Lung (tissue), 12 donors: ENCODE results near the gene HPSE2. TPM values are rescaled to one million over a fixed set of nuclear protein-coding genes. Genes with fewer than 3 reads are reported as not detected.

Source experiments
- ATAC-seq: fragments of 200-7000 bp; cut with Tn5 transposase; one replicate; pipeline ENCODE4 v1.9.1; 2020; ENCODE audit warnings: moderate number of reproducible peaks; ENCODE audit not compliant: insufficient read depth, low FRiP score
- DNase-seq, 3 donors: peaks; one replicate each; pipeline ENCODE4 v3.0.0-alpha.2; 2013 to 2017
- H3K27ac ChIP-seq, 2 donors: one replicate each; pipeline ENCODE4 v1.5.1; 2013; ENCODE audit warnings: mild to moderate bottlenecking in 2 of 2, moderate library complexity in 2 of 2, control low read depth in 1 of 2, inconsistent platforms in 1 of 2, low read depth in 1 of 2, low read length in 1 of 2
- H3K27me3 ChIP-seq, 3 donors: one replicate each; pipeline ENCODE4 v1.5.1; 2013; ENCODE audit warnings: low read length in 2 of 3; ENCODE audit not compliant: control insufficient read depth in 3 of 3, insufficient read depth in 3 of 3
- H3K36me3 ChIP-seq, 4 donors: one replicate each; pipeline ENCODE4 v1.5.1; 2013; ENCODE audit warnings: low read length in 4 of 4, mild to moderate bottlenecking in 1 of 4, moderate library complexity in 1 of 4; ENCODE audit not compliant: control insufficient read depth in 4 of 4, insufficient read depth in 4 of 4
- H3K4me1 ChIP-seq, 5 donors: one replicate each; pipeline ENCODE4 v1.5.1; 2013; ENCODE audit warnings: low read length in 5 of 5, mild to moderate bottlenecking in 2 of 5, moderate library complexity in 1 of 5; ENCODE audit not compliant: control insufficient read depth in 5 of 5, insufficient read depth in 5 of 5
- H3K4me3 ChIP-seq: one replicate; pipeline ENCODE4 v1.5.1; 2013; ENCODE audit warnings: mild to moderate bottlenecking, control low read depth, moderate library complexity
- H3K9ac ChIP-seq, 2 donors: one replicate each; pipeline ENCODE4 v1.5.1; 2013; ENCODE audit warnings: low read length in 2 of 2, control low read depth in 1 of 2; ENCODE audit not compliant: insufficient read depth in 1 of 2
- H3K9me3 ChIP-seq, 4 donors: one replicate each; pipeline ENCODE4 v1.5.1; 2013; ENCODE audit warnings: low read length in 3 of 4, mild to moderate bottlenecking in 1 of 4, moderate library complexity in 1 of 4; ENCODE audit not compliant: control insufficient read depth in 4 of 4, insufficient read depth in 3 of 4
- CTCF ChIP-seq: IDR thresholded peaks from 2 replicates; pipeline ENCODE4 v1.5.1; 2012; ENCODE audit warnings: mild to moderate bottlenecking; ENCODE audit errors: control extremely low read depth, extremely low read depth
- whole genome bisulfite sequencing, 2 donors: extraction: QIAGEN DNeasy Blood & Tissue Kit; methylation state at CpG; one replicate each; pipeline ENCODE4 v1.1.7; 2013; 5-methylcytosine and 5-hydroxymethylcytosine counted together
- polyA plus RNA-seq, 2 donors: library from polyadenylated mRNA; stranded (reverse); fragments of 200-250 nt; gene quantifications; one replicate each; pipeline ENCODE4 v1.2.1, GENCODE V29; 2013
- total RNA-seq, 2 donors: library from RNA; depleted of rRNA in 1 of 2; stranded (reverse); fragments of >200 nt in 1 of 2; gene quantifications; one replicate each; pipeline ENCODE4 v1.2.1, GENCODE V29; 2014 to 2021
- donor health status: control.
- donor health status: control.
- donor health status: Bipolar disorder and iron deficiency.
- donor health status: healthy.
- donor health status: DM: yes; HTN: yes; CAD: no.

The HPSE2 gene
- total and polyA plus RNA-seq, 4 donors, result 0.32 to 47.3 (median 1.9) TPM

- TF ChIP-seq CTCF, result no peak
- ATAC-seq, result no peak
- H3K4me3 ChIP-seq, result no peak overlapping the region
- peaks cover 0 to 6% (median 0%) of the 10 kb centered on the region in 5 donors for H3K4me1 ChIP-seq
- H3K27ac ChIP-seq, result no peak overlapping the region
- H3K9ac ChIP-seq, result no peak overlapping the region
- no peaks in the 10 kb centered on the region for H3K27me3 ChIP-seq
- DNase-seq, result no peak
- WGBS, 2 donors, result 93 to 94% methylated on average over 4 of the region's 4 CpGs
- H3K9me3 ChIP-seq, result peaks cover 0 to 2% (median 0%) of the 10 kb centered on the region in 4 donors
- H3K36me3 ChIP-seq, result peaks cover 10 to 31% (median 16%) of the 10 kb centered on the region in 4 donors
Measured at GRCh38 chr10:98438715-98439114, 796.9 kb downstream of the HPSE2 start.

- ATAC-seq, result no peak
- peaks cover 16 to 28% (median 24%) of the 10 kb centered on the region in 4 donors for H3K36me3 ChIP-seq
- 96 to 97% methylated on average over 4 of the region's 4 CpGs for WGBS, 2 donors
- peak overlapping the region in 1 of 2 donors; percentile 17 for H3K27ac ChIP-seq
- no peak overlapping the region for H3K9ac ChIP-seq
- no peak overlapping the region for H3K4me3 ChIP-seq
- H3K9me3 ChIP-seq, result peaks cover 0 to 8% (median 1%) of the 10 kb centered on the region in 4 donors
- H3K27me3 ChIP-seq, result no peaks in the 10 kb centered on the region
- no peak for DNase-seq
- peaks cover 0 to 6% (median 0%) of the 10 kb centered on the region in 5 donors for H3K4me1 ChIP-seq
- no peak for TF ChIP-seq CTCF
Measured at GRCh38 chr10:98436704-98437103, 798.9 kb downstream of the HPSE2 start.

GRCh38 chr10:98435178-98435577 is 800.5 kb downstream of the HPSE2 start:
- no peak for DNase-seq
- peaks cover 28 to 35% (median 31%) of the 10 kb centered on the region in 4 donors for H3K36me3 ChIP-seq
- peaks cover 0 to 8% (median 1%) of the 10 kb centered on the region in 4 donors for H3K9me3 ChIP-seq
- no peak for ATAC-seq
- 93 to 96% methylated on average over 12 of the region's 12 CpGs for WGBS, 2 donors
- no peak overlapping the region for H3K9ac ChIP-seq
- TF ChIP-seq CTCF, result no peak
- H3K4me3 ChIP-seq, result no peak overlapping the region
- no peaks in the 10 kb centered on the region for H3K27me3 ChIP-seq
- peaks cover 0 to 10% (median 0%) of the 10 kb centered on the region in 5 donors for H3K4me1 ChIP-seq
- no peak overlapping the region for H3K27ac ChIP-seq
